ENCODE measurements around the gene PPBP. TPM values are rescaled to one million over a fixed set of nuclear protein-coding genes. Genes with fewer than 3 reads are reported as not detected.

PPBP gene
- polyA plus RNA-seq, 1 donor from 2014 or later: not detected

DNA sequence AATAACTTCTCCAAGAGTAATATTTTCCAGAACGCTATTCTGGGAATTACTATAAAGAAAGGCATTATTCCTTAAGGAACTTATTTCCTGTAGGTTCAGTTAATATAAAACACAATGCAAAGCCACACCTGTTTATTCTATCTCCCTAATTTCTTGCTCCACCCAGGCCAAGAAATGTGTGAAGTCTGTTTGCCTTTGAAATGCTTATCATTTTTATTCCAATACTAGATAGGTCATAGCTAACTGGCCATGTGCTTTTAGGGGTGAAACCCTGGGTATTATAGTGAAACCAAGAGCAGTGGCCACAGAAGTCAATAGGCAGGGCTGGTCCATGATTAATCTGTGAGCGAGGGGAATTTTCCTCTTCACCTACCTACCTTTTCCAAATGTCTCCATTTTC is 35.7 kb upstream of the PPBP start:
- TF ChIP-seq, protein P1, sequence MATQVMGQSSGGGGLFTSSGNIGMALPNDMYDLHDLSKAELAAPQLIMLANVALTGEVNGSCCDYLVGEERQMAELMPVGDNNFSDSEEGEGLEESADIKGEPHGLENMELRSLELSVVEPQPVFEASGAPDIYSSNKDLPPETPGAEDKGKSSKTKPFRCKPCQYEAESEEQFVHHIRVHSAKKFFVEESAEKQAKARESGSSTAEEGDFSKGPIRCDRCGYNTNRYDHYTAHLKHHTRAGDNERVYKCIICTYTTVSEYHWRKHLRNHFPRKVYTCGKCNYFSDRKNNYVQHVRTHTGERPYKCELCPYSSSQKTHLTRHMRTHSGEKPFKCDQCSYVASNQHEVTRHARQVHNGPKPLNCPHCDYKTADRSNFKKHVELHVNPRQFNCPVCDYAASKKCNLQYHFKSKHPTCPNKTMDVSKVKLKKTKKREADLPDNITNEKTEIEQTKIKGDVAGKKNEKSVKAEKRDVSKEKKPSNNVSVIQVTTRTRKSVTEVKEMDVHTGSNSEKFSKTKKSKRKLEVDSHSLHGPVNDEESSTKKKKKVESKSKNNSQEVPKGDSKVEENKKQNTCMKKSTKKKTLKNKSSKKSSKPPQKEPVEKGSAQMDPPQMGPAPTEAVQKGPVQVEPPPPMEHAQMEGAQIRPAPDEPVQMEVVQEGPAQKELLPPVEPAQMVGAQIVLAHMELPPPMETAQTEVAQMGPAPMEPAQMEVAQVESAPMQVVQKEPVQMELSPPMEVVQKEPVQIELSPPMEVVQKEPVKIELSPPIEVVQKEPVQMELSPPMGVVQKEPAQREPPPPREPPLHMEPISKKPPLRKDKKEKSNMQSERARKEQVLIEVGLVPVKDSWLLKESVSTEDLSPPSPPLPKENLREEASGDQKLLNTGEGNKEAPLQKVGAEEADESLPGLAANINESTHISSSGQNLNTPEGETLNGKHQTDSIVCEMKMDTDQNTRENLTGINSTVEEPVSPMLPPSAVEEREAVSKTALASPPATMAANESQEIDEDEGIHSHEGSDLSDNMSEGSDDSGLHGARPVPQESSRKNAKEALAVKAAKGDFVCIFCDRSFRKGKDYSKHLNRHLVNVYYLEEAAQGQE (IDR thresholded peaks at IDR 0.05; ENCODE audit: borderline replicate concordance): no peak
- TF ChIP-seq SMC3 (conservative IDR thresholded peaks at IDR 0.05; ENCODE audit: poor library complexity): no peak
- no peak for TF ChIP-seq EP300 (conservative IDR thresholded peaks at IDR 0.05; ENCODE audit: poor library complexity, severe bottlenecking)
- no peak for TF ChIP-seq RAD21 (conservative IDR thresholded peaks at IDR 0.05)
- no peak for TF ChIP-seq EZH2 (IDR thresholded peaks at IDR 0.05; ENCODE audit: borderline replicate concordance, insufficient read depth, low read length, poor library complexity, severe bottlenecking)
- Histone ChIP-seq H3K4me3 (ENCODE audit: low read length) (no peak overlapping the region), H3K27me3 (ENCODE audit: insufficient read depth, low read depth, low read length) (no peaks in the 10 kb centered on the region), H2AFZ (ENCODE audit: low read depth, low read length) (no peak overlapping the region), H3K36me3 (ENCODE audit: insufficient read depth, low read length) (no peaks in the 10 kb centered on the region), H4K20me1 (ENCODE audit: insufficient read depth) (no peaks in the 10 kb centered on the region), H3K9me2 (ENCODE audit: insufficient read depth, low read length) (no peaks in the 10 kb centered on the region), H3K9ac (ENCODE audit: low read length) (no peak overlapping the region), H3K27ac (ENCODE audit: low read length) (no peak overlapping the region), H3K9me3 (ENCODE audit: low read length) (no peaks in the 10 kb centered on the region), H3K4me2 (ENCODE audit: low read length) (no peak overlapping the region), H3F3A (ENCODE audit: insufficient read depth, low read length, poor library complexity, severe bottlenecking) (no peaks in the 10 kb centered on the region), H3K79me2 (replicated peaks; ENCODE audit: insufficient read depth, low read length) (no peaks in the 10 kb centered on the region)

DNA sequence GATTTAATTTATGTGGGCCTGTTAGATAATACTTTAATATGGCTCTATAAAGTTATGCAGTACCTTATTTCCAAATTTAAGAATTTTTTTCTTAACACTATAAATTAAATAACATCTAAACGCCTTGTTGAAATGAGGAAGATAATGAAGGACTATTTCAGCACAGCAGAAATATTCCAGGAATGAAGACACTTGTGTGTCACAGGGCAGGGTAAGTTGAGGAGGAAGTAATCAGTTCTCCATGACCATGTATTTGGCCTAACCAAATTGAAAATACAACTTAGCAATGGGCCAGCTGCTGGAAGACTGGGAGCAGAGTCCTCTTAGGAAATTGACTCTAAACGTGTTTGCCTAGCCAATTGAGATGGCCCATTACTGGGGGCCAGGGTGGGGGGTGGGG is 33.6 kb upstream of the PPBP start:
- Histone ChIP-seq H3K36me3 (ENCODE audit: insufficient read depth, low read length) (no peaks in the 10 kb centered on the region), H3K27me3 (ENCODE audit: insufficient read depth, low read depth, low read length) (no peaks in the 10 kb centered on the region), H3K9me3 (ENCODE audit: low read length) (no peaks in the 10 kb centered on the region), H3K9me2 (ENCODE audit: insufficient read depth, low read length) (no peaks in the 10 kb centered on the region), H3K9ac (ENCODE audit: low read length) (no peak overlapping the region), H2AFZ (ENCODE audit: low read depth, low read length) (no peak overlapping the region), H4K20me1 (ENCODE audit: insufficient read depth) (no peaks in the 10 kb centered on the region), H3K27ac (ENCODE audit: low read length) (no peak overlapping the region), H3F3A (ENCODE audit: insufficient read depth, low read length, poor library complexity, severe bottlenecking) (no peaks in the 10 kb centered on the region), H3K4me2 (ENCODE audit: low read length) (no peak overlapping the region), H3K79me2 (replicated peaks; ENCODE audit: insufficient read depth, low read length) (no peaks in the 10 kb centered on the region), H3K4me3 (ENCODE audit: low read length) (no peak overlapping the region)
- TF ChIP-seq SMC3 (conservative IDR thresholded peaks at IDR 0.05; ENCODE audit: poor library complexity): no peak
- TF ChIP-seq, protein P1 (IDR thresholded peaks at IDR 0.05; ENCODE audit: borderline replicate concordance): no peak
- TF ChIP-seq, protein P2, sequence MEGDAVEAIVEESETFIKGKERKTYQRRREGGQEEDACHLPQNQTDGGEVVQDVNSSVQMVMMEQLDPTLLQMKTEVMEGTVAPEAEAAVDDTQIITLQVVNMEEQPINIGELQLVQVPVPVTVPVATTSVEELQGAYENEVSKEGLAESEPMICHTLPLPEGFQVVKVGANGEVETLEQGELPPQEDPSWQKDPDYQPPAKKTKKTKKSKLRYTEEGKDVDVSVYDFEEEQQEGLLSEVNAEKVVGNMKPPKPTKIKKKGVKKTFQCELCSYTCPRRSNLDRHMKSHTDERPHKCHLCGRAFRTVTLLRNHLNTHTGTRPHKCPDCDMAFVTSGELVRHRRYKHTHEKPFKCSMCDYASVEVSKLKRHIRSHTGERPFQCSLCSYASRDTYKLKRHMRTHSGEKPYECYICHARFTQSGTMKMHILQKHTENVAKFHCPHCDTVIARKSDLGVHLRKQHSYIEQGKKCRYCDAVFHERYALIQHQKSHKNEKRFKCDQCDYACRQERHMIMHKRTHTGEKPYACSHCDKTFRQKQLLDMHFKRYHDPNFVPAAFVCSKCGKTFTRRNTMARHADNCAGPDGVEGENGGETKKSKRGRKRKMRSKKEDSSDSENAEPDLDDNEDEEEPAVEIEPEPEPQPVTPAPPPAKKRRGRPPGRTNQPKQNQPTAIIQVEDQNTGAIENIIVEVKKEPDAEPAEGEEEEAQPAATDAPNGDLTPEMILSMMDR (IDR thresholded peaks at IDR 0.05; ENCODE audit: poor library complexity, severe bottlenecking): no peak
- TF ChIP-seq EZH2 (IDR thresholded peaks at IDR 0.05; ENCODE audit: borderline replicate concordance, insufficient read depth, low read length, poor library complexity, severe bottlenecking): no peak
- no peak for TF ChIP-seq POLR2AphosphoS5 (IDR thresholded peaks at IDR 0.05)
- no peak for TF ChIP-seq MXI1 (conservative IDR thresholded peaks at IDR 0.05; ENCODE audit: poor library complexity, severe bottlenecking)
- TF ChIP-seq EP300 (conservative IDR thresholded peaks at IDR 0.05; ENCODE audit: poor library complexity, severe bottlenecking): no peak
- no peak for TF ChIP-seq RAD21 (conservative IDR thresholded peaks at IDR 0.05)
- no peak for TF ChIP-seq TAF1 (IDR thresholded peaks at IDR 0.05; ENCODE audit: low read depth)
